Gastrocnemius medialis (tissue), 4 donors: ENCODE results near the gene PPT1. TPM values are rescaled to one million over a fixed set of nuclear protein-coding genes. Genes with fewer than 3 reads are reported as not detected.

Experiments
- ATAC-seq, 2 donors: fragments of 150-250 bp; one replicate each; pipeline ENCODE4 v1.9.1; 2016
- DNase-seq, 2 donors: peaks; one replicate each; pipeline ENCODE4 v3.0.0-alpha.2; 2019
- H3K27ac ChIP-seq, 4 donors: fragments of 200-600 bp; sonication (generic); 1 replicate in 1 of 4; 2 replicates in 3 of 4; pipeline ENCODE4 v1.5.1; 2016 to 2018; ENCODE audit warnings: mild to moderate bottlenecking in 2 of 4, moderate library complexity in 1 of 4
- H3K27me3 ChIP-seq, 3 donors: fragments of 200-600 bp; sonication (generic) in 2 of 3; 1 replicate in 1 of 3; 2 replicates in 2 of 3; pipeline versions ENCODE4 v1.5.1 to v1.6.0; 2016 to 2019; ENCODE audit warnings: mild to moderate bottlenecking in 1 of 3, moderate library complexity in 1 of 3
- H3K36me3 ChIP-seq, 2 donors: fragments of 200-600 bp; sonication (generic) in 1 of 2; one replicate each; pipeline ENCODE4 v1.5.1; 2017 to 2018
- H3K4me1 ChIP-seq, 2 donors: fragments of 200-600 bp; sonication (generic) in 1 of 2; one replicate each; pipeline ENCODE4 v1.5.1; 2016 to 2017; ENCODE audit warnings: mild to moderate bottlenecking in 2 of 2
- H3K4me3 ChIP-seq, 4 donors: fragments of 200-600 bp; sonication (generic) in 3 of 4; 1 replicate in 1 of 4; 2 replicates in 3 of 4; pipeline ENCODE4 v1.5.1; 2016 to 2019; ENCODE audit warnings: mild to moderate bottlenecking in 2 of 4
- H3K9me3 ChIP-seq, 3 donors: fragments of 200-600 bp; sonication (generic) in 2 of 3; 1 replicate in 1 of 3; 2 replicates in 2 of 3; pipeline ENCODE4 v1.5.1; 2016 to 2019
- CTCF ChIP-seq, 5 experiments: fragments of 450-650 bp in 3 of 5; fragments of 200-600 bp in 2 of 5; sonication (generic) in 2 of 5; IDR thresholded peaks in 4 of 5; conservative IDR thresholded peaks in 1 of 5; 1 replicate in 4 of 5; 2 replicates in 1 of 5; pipeline ENCODE4 v1.5.1; 2016 to 2019; ENCODE audit warnings: antibody characterized with exemption in 5 of 5, mild to moderate bottlenecking in 3 of 5, moderate library complexity in 3 of 5
- POLR2A ChIP-seq, 2 donors: fragments of 450-650 bp; IDR thresholded peaks; one replicate each; pipeline ENCODE4 v1.6.1; 2017; ENCODE audit warnings: antibody characterized with exemption in 2 of 2, mild to moderate bottlenecking in 2 of 2, moderate library complexity in 2 of 2
- in situ Hi-C, 4 donors: fragments of 200-750 bp; cut with MboI; loops; one replicate each; pipeline versions ENCODE4 v1.15.0 to v1.8.0; 2017; ENCODE audit warnings: low sequenced_read_pairs in 4 of 4
- intact Hi-C: fragments of 100-400 bp; cut with DNase I; formaldehyde crosslinking; loops from one replicate; pipeline ENCODE4 v1.15.1; 2023; ENCODE audit warnings: low total_unique reads
- total RNA-seq, 4 donors: library from RNA; depleted of rRNA; stranded (reverse); fragments of >200 nt; gene quantifications; one replicate each; pipeline versions ENCODE4 v1.1.0 to v1.2.3, GENCODE V29; 2016

PPT1 gene
- total RNA-seq, 4 donors from 2014 or later = 8.5 to 23.2 (median 13.4) TPM

GRCh38 chr1:40023379-40023944 is 73.6 kb downstream of the PPT1 start:
- Histone ChIP-seq H3K4me3 (no peak overlapping the region), H3K27me3 (no peaks in the 10 kb centered on the region), H3K36me3 (no peaks in the 10 kb centered on the region), H3K9me3 (no peaks in the 10 kb centered on the region), H3K27ac (no peak overlapping the region), H3K4me1 (no peaks in the 10 kb centered on the region)
- intact Hi-C loops (no loop called here), in situ Hi-C loops (no loop called here)
- DNase-seq (no peak), ATAC-seq (no peak)
- TF ChIP-seq POLR2A (IDR thresholded peaks at IDR 0.05) = no peak
- no peak for TF ChIP-seq CTCF (IDR thresholded peaks at IDR 0.05 in 4 of 5, conservative IDR thresholded peaks at IDR 0.05 in 1 of 5)

Other genes starting within 250 kb of the PPT1 start
- gene TRIT1, start 213.7 kb downstream of the PPT1 start, total RNA-seq = 10 to 100 TPM in 2 of 4 donors, 1 to 10 TPM in 2; 6.2 to 24.6 (median 9.8) TPM
- 1 to 10 TPM in 1 of 4 donors, under 1 TPM in 1, not detected in 2; 0.35 to 1.1 TPM for gene MYCL, start 195.3 kb downstream of the PPT1 start, total RNA-seq
- gene MFSD2A, start 142.1 kb downstream of the PPT1 start, total RNA-seq = 1 to 10 TPM in 2 of 4 donors, not detected in 2; 1.0 to 2.1 TPM
- 10 to 100 TPM; 35.5 to 67.0 (median 48.7) TPM for gene CAP1, start 56.5 kb downstream of the PPT1 start, total RNA-seq
- 10 to 100 TPM; 12.3 to 15.9 (median 15.0) TPM for gene RLF, start 64.1 kb upstream of the PPT1 start, total RNA-seq
- gene TMCO2, start 150.7 kb upstream of the PPT1 start, total RNA-seq = not detected
- 10 to 100 TPM; 19.9 to 31.9 (median 24.0) TPM for gene ZMPSTE24, start 161.0 kb upstream of the PPT1 start, total RNA-seq
- 1 to 10 TPM in 1 of 4 donors, under 1 TPM in 1, not detected in 2; 0.07 to 8.9 TPM for gene COL9A2, start 220.0 kb upstream of the PPT1 start, total RNA-seq